OCI-LY7 (cell line): ENCODE results near the gene RBM19. TPM values are rescaled to one million over a fixed set of nuclear protein-coding genes. Genes with fewer than 3 reads are reported as not detected.

Experiments used
- BruUV-seq: library from RNA; stranded (reverse); fragments of 400-500 nt; replicated peaks from 2 replicates; lab custom pipeline; 2021; lab: Mats Ljungman, UMichigan
- CTCF ChIA-PET: fragments of 300-600 bp; sonication (Branson Sonifier 250); formaldehyde crosslinking; loops from one replicate; lab custom pipeline; 2022; ENCODE audit warnings: antibody characterized with exemption; ENCODE audit not compliant: unreplicated experiment; lab: Charles Lee
- POLR2A ChIA-PET: fragments of 300-600 bp; sonication (Branson Sonifier 250); formaldehyde crosslinking; loops from one replicate; lab custom pipeline; 2022; ENCODE audit warnings: antibody characterized with exemption; lab: Charles Lee
- DNase-seq: peaks from one replicate; pipeline ENCODE4 v3.0.0-alpha.2; 2015; ENCODE audit warnings: low spot score
- H2AFZ ChIP-seq: fragments of 200-600 bp; sonication (generic), shearing (Covaris generic); 2 replicates; pipeline ENCODE4 v1.6.1; 2014; ENCODE audit warnings: mild to moderate bottlenecking, antibody characterized with exemption, low read length, moderate library complexity
- H3K27ac ChIP-seq: fragments of 200-600 bp; sonication (generic); 2 replicates; pipeline ENCODE4 v1.5.1; 2014; ENCODE audit warnings: mixed run types, low read depth, mild to moderate bottlenecking, moderate library complexity, low read length, inconsistent platforms; ENCODE audit not compliant: poor library complexity, severe bottlenecking
- H3K36me3 ChIP-seq: fragments of 200-600 bp; sonication (generic); 2 replicates; pipeline ENCODE4 v1.6.1; 2014; ENCODE audit warnings: mild to moderate bottlenecking, antibody characterized with exemption, low read length, moderate library complexity, mixed read lengths; ENCODE audit not compliant: insufficient read depth
- H3K4me1 ChIP-seq: fragments of 200-600 bp; sonication (generic); 2 replicates; pipeline ENCODE4 v1.5.1; 2014; ENCODE audit warnings: mild to moderate bottlenecking, low read length; ENCODE audit not compliant: insufficient read depth, poor library complexity, severe bottlenecking
- H3K4me2 ChIP-seq: fragments of 200-600 bp; sonication (generic); 2 replicates; pipeline ENCODE4 v1.6.1; 2014; ENCODE audit warnings: mild to moderate bottlenecking, low read length
- H3K4me3 ChIP-seq: fragments of 200-600 bp; sonication (generic); 2 replicates; pipeline ENCODE4 v1.5.1; 2014; ENCODE audit warnings: mild to moderate bottlenecking, low read depth, low read length; ENCODE audit not compliant: poor library complexity, severe bottlenecking
- H3K79me2 ChIP-seq: fragments of 200-600 bp; sonication (generic); 2 replicates; pipeline ENCODE4 v1.6.1; 2016; ENCODE audit warnings: low read depth, mild to moderate bottlenecking, low read length, moderate library complexity, mixed read lengths; ENCODE audit not compliant: insufficient read depth
- H3K9me2 ChIP-seq: fragments of 200-600 bp; sonication (generic); 2 replicates; pipeline ENCODE4 v1.6.1; 2016; ENCODE audit warnings: mild to moderate bottlenecking, low read length, mixed read lengths; ENCODE audit not compliant: insufficient read depth
- H3K9me3 ChIP-seq: fragments of 200-600 bp; sonication (generic); 2 replicates; pipeline ENCODE4 v1.6.1; 2014; ENCODE audit warnings: mild to moderate bottlenecking, mixed run types, low read length, mixed read lengths
- H4K20me1 ChIP-seq: fragments of 200-600 bp; sonication (generic); 2 replicates; pipeline ENCODE4 v1.6.1; 2014; ENCODE audit warnings: mild to moderate bottlenecking, antibody characterized with exemption, low read length, moderate library complexity, mixed read lengths; ENCODE audit not compliant: insufficient read depth
- CTCF ChIP-seq: fragments of 200-600 bp; sonication (generic); conservative IDR thresholded peaks from 2 replicates; pipeline ENCODE4 v1.5.1; 2014; ENCODE audit warnings: mild to moderate bottlenecking, antibody characterized with exemption, low read length, moderate library complexity, mixed read lengths
- EZH2phosphoT487 ChIP-seq: fragments of 200-600 bp; sonication (generic); IDR thresholded peaks from 2 replicates; pipeline ENCODE4 v1.6.1; 2018; ENCODE audit warnings: low read depth, borderline replicate concordance, mild to moderate bottlenecking, mixed run types, antibody characterized with exemption, low read length, moderate library complexity, mixed read lengths
- intact Hi-C: fragments of 100-400 bp; cut with micrococcal nuclease; formaldehyde crosslinking; loops from one replicate; pipeline ENCODE4 v1.10.0; 2022; ENCODE audit not compliant: unreplicated experiment
- small RNA-seq: library from RNA; depleted of rRNA; stranded (forward); fragments of <200 nt; gene quantifications from one replicate; pipeline ENCODE3, GENCODE V24; 2014
- total RNA-seq, 2 experiments: library from RNA; depleted of rRNA in 1 of 2; stranded (reverse); fragments of >200 nt in 1 of 2; shearing (Covaris generic) in 1 of 2; gene quantifications; 2 replicates each; pipeline ENCODE4 v1.2.3, GENCODE V29; 2014 to 2022

RBM19 gene
- total RNA-seq, 2 experiments from 2014 or later: 37.8 to 46.2 TPM

GRCh38 chr12:113768850-113769249, 197.3 kb downstream of the RBM19 start:
- Histone ChIP-seq H2AFZ (no peak overlapping the region), H3K36me3 (no peaks in the 10 kb centered on the region), H3K4me1 (no peaks in the 10 kb centered on the region), H3K79me2 (no peaks in the 10 kb centered on the region), H4K20me1 (no peaks in the 10 kb centered on the region), H3K4me2 (no peak overlapping the region), H3K4me3 (no peak overlapping the region), H3K9me3 (no peaks in the 10 kb centered on the region), H3K9me2 (no peaks in the 10 kb centered on the region), H3K27ac (no peak overlapping the region)
- DNase-seq: no peak
- intact Hi-C loops: no loop called here
- TF ChIP-seq EZH2phosphoT487: no peak
- TF ChIP-seq CTCF: no peak
- ChIA-PET CTCF (no interaction called here), POLR2A (no interaction called here)
- BruUV-seq: no TSS peak

GRCh38 chr12:113766879-113767878, 198.9 kb downstream of the RBM19 start:
- Histone ChIP-seq H3K27ac (no peak overlapping the region), H4K20me1 (no peaks in the 10 kb centered on the region), H3K79me2 (no peaks in the 10 kb centered on the region), H3K9me3 (no peaks in the 10 kb centered on the region), H3K4me1 (no peaks in the 10 kb centered on the region), H2AFZ (no peak overlapping the region), H3K4me3 (no peak overlapping the region), H3K4me2 (no peak overlapping the region), H3K9me2 (no peaks in the 10 kb centered on the region), H3K36me3 (no peaks in the 10 kb centered on the region)
- intact Hi-C loops: no loop called here
- no TSS peak for BruUV-seq
- POLR2A ChIA-PET: interaction anchor here (0.6 to 1.1 kb wide), 2 partner anchors 20 to 1100 kb away, joined by 3 to 4 read pairs; no protein-coding TSS in a partner anchor
- TF ChIP-seq EZH2phosphoT487 (no peak), CTCF (no peak)
- CTCF ChIA-PET: no interaction called here
- no peak for DNase-seq

Small RNA genes within 50 kb of the gene (small RNA-seq; reads per million reads assigned to genes)
- not detected for gene DYNLL1P4
